ENCODE measurements around the gene N4BP2.

DNA sequence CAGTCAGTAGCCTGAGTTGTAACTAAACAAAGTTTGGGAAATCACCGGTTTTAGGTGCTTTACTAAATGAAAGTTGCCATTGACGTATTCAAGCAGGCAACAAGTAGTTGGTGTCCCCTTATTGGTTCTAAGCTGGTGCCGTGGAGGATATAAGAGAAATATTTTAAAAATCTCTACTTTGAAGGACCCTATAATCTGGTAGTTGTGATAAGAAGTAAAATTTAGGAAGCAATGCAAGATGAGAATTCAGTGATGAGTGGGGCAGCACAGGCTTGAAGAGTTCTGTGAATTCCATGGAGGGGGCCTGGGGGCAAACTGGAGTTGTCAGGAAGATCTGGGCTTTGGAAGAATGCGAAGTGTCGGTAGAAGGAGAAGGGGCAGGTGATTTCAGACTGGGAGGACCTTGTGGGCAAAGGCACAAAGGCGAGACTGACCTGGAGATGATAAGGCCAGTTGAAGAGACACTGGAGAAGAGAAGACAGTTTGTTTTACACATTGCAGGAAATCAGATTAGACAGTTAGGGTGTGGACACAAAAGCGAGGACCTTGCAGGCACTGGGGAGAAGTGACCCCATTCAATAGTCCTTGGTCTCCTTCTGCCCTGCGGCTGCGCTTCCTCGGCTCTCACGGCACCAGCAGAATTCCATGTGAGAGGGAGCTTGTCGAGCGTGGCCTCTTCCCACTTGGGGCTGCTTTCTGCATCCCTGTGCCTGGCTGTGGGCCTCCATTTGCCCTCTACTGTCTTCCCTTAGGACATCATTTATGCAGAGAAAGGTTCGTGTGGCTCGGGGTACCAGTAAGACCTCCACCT lies 141.4 kb downstream of the N4BP2 start:
- TF ChIP-seq, protein P1, sequence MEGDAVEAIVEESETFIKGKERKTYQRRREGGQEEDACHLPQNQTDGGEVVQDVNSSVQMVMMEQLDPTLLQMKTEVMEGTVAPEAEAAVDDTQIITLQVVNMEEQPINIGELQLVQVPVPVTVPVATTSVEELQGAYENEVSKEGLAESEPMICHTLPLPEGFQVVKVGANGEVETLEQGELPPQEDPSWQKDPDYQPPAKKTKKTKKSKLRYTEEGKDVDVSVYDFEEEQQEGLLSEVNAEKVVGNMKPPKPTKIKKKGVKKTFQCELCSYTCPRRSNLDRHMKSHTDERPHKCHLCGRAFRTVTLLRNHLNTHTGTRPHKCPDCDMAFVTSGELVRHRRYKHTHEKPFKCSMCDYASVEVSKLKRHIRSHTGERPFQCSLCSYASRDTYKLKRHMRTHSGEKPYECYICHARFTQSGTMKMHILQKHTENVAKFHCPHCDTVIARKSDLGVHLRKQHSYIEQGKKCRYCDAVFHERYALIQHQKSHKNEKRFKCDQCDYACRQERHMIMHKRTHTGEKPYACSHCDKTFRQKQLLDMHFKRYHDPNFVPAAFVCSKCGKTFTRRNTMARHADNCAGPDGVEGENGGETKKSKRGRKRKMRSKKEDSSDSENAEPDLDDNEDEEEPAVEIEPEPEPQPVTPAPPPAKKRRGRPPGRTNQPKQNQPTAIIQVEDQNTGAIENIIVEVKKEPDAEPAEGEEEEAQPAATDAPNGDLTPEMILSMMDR (conservative IDR thresholded peaks at IDR 0.05; ENCODE audit: low read depth, low read length) = no peak
- TF ChIP-seq EZH2 (IDR thresholded peaks at IDR 0.05; ENCODE audit: low read length, unreplicated experiment) = no peak

Measured in PC-3 (cell line).